Stomach (tissue), 9 donors: ENCODE data around the gene OSMR. TPM values are rescaled to one million over a fixed set of nuclear protein-coding genes. Genes with fewer than 3 reads are reported as not detected.

Source experiments
- DNase-seq, 2 donors: peaks; one replicate each; pipeline versions ENCODE4 v3.0.0 to v3.0.0-alpha.2; 2013 to 2019
- H3K27ac ChIP-seq, 5 donors: fragments of 200-600 bp in 4 of 5; sonication (generic) in 4 of 5; one replicate each; pipeline ENCODE4 v1.5.1; 2013 to 2019; ENCODE audit warnings: mild to moderate bottlenecking in 1 of 5, moderate library complexity in 1 of 5
- H3K27me3 ChIP-seq, 3 donors: fragments of 200-600 bp; sonication (generic); one replicate each; pipeline ENCODE4 v1.5.1; 2017 to 2019; ENCODE audit warnings: mixed run types in 1 of 3
- H3K36me3 ChIP-seq, 4 donors: fragments of 200-600 bp; sonication (generic); 1 replicate in 3 of 4; 2 replicates in 1 of 4; pipeline ENCODE4 v1.5.1; 2016 to 2019
- H3K4me1 ChIP-seq, 4 donors: fragments of 200-600 bp; sonication (generic); one replicate each; pipeline ENCODE4 v1.5.1; 2016 to 2019
- H3K4me3 ChIP-seq, 4 donors: fragments of 200-600 bp; sonication (generic) in 3 of 4; one replicate each; pipeline ENCODE4 v1.5.1; 2016 to 2019; ENCODE audit warnings: mild to moderate bottlenecking in 1 of 4
- H3K9me3 ChIP-seq, 4 donors: fragments of 200-600 bp; sonication (generic); one replicate each; pipeline ENCODE4 v1.5.1; 2016 to 2019
- EP300 ChIP-seq: sonication (generic); formaldehyde crosslinking; IDR thresholded peaks from one replicate; pipeline ENCODE4 v1.6.1; 2017; ENCODE audit warnings: antibody characterized with exemption
- POLR2A ChIP-seq, 4 donors: fragments of 450-650 bp; IDR thresholded peaks; one replicate each; pipeline ENCODE4 v1.6.1; 2016; ENCODE audit warnings: antibody characterized with exemption in 4 of 4, control low read depth in 2 of 4, mild to moderate bottlenecking in 1 of 4, moderate library complexity in 1 of 4
- POLR2AphosphoS5 ChIP-seq, 3 donors: sonication (generic); formaldehyde crosslinking; IDR thresholded peaks; one replicate each; pipeline ENCODE4 v1.6.1; 2016; ENCODE audit warnings: antibody characterized with exemption in 3 of 3
- WGBS, 5 donors: extraction: QIAGEN DNeasy Blood & Tissue Kit in 3 of 5; methylation state at CpG; one replicate each; pipeline versions ENCODE4 v1.1.5 to v1.1.7; 2013 to 2018; 5-methylcytosine and 5-hydroxymethylcytosine counted together
- intact Hi-C: fragments of 100-400 bp; cut with DNase I; formaldehyde crosslinking; loops from one replicate; pipeline ENCODE4 v1.15.1; 2023; ENCODE audit warnings: low total_unique reads
- polyA plus RNA-seq, 3 donors: library from polyadenylated mRNA; stranded (reverse); fragments of 200-250 nt; gene quantifications; one replicate each; pipeline ENCODE4 v1.2.3, GENCODE V29; 2013
- total RNA-seq, 5 donors: library from RNA; depleted of rRNA; stranded (reverse); fragments of >200 nt; gene quantifications; one replicate each; pipeline versions ENCODE4 v1.1.0 to v1.2.3, GENCODE V29; 2014 to 2016
- TF ChIP-seq, protein P1 (sequence below), 7 experiments: fragments of 450-650 bp in 4 of 7; fragments of 200-600 bp in 3 of 7; sonication (generic) in 3 of 7; IDR thresholded peaks; one replicate each; pipeline ENCODE4 v1.5.1; 2016 to 2019; ENCODE audit warnings: antibody characterized with exemption in 7 of 7, control low read depth in 2 of 7, mild to moderate bottlenecking in 1 of 7
- donor health status: healthy with polysubstance abuse.
- donor health status: Bipolar disorder and iron deficiency.
- donor health status: healthy.

Gene OSMR
- total and polyA plus RNA-seq, 8 donors: 2.7 to 50.3 (median 11.9) TPM

DNA sequence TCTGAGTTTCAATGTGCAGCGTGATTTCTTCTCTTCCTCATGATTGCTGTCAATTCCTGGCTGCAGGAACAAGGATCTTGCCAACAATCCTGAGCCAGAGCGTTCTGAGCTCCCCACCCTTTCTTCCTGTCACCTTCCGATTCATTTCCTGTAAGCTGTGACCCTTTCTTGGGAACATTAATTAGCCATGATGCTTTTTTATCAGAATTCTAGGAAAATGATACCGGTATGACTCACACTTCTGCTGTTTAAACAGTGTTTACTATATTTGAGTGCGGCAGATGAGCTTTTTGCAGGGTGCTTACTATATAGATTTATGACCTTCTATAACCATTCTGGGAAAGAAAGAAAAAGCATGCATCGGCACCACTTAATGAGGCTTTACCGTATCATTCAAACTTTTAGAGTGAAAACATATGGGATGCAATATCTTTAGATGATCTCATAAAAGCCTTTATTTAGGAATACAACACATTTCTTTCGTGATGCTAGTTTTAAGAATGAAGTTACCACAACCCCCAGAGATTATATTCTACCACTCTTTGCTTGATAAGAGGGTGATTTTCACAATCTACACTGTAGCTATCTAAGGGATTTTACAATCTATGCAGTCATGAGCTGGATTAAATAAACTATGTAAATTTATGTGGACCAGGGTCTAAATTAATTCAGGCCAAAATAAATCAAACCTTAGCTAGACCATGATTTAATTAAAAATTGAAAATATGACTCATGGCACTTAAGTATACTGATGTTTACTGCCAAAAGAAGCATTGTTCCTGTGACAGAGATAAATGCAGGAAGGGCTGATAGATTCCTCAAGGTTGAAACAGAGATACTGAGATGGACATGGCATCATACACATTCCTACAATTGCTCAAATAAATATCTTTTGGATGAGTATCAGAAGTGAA lies 38.0 kb upstream of the OSMR start:
- no peak for TF ChIP-seq POLR2AphosphoS5 (IDR thresholded peaks at IDR 0.05)
- TF ChIP-seq, protein P1, sequence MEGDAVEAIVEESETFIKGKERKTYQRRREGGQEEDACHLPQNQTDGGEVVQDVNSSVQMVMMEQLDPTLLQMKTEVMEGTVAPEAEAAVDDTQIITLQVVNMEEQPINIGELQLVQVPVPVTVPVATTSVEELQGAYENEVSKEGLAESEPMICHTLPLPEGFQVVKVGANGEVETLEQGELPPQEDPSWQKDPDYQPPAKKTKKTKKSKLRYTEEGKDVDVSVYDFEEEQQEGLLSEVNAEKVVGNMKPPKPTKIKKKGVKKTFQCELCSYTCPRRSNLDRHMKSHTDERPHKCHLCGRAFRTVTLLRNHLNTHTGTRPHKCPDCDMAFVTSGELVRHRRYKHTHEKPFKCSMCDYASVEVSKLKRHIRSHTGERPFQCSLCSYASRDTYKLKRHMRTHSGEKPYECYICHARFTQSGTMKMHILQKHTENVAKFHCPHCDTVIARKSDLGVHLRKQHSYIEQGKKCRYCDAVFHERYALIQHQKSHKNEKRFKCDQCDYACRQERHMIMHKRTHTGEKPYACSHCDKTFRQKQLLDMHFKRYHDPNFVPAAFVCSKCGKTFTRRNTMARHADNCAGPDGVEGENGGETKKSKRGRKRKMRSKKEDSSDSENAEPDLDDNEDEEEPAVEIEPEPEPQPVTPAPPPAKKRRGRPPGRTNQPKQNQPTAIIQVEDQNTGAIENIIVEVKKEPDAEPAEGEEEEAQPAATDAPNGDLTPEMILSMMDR (IDR thresholded peaks at IDR 0.05): no peak
- no peak for TF ChIP-seq EP300
- TF ChIP-seq POLR2A (IDR thresholded peaks at IDR 0.05): no peak
- 37 to 46% (median 43%) methylated on average over 8 of the region's 8 CpGs for WGBS, 5 donors
- H3K27ac ChIP-seq: peak overlapping the region in 1 of 5 donors; percentile 27
- intact Hi-C loops: loop anchor here (10.0 kb wide), 1 partner anchor 363 kb away; no protein-coding TSS in a partner anchor
- H3K4me1 ChIP-seq: peaks cover 0 to 28% (median 12%) of the 10 kb centered on the region in 4 donors
- no peaks in the 10 kb centered on the region for H3K36me3 ChIP-seq
- no peaks in the 10 kb centered on the region for H3K9me3 ChIP-seq
- peaks cover 0 to 4% (median 0%) of the 10 kb centered on the region in 3 donors for H3K27me3 ChIP-seq
- peak in 1 of 2 donors; percentile 55 for DNase-seq
- no peak overlapping the region for H3K4me3 ChIP-seq

DNA sequence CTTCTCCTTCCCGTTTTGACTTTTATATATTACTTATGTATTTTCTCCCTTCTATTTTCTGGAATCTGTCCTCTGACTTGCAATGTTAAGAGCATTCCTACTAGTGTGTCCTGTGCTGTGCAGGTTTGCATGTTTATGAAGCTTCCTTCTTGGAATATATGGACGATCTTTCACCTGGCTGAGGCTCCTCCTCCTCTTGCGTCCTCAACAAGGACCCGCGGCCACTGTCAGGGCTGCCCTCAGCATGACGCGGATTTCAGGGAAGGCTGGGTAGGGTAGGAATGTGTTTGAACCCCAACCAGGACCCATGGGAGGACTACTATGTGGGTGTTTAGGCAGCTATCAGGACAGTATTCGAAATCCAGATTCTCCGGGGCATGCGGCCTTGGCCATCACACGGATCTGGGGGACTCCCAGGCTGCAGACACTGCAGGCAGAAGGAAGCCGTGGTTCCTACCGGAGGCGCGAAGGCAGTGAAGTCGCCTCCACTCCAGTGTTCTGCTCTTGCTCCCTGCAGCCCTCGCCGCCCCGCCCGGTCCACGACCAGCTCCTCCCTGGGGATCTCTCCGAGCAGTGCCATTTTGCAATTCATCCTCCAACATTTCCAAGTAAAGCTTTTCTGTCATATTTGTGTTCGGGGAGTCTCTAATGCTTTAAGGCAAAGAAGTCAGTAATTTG lies 37.0 kb upstream of the OSMR start:
- Histone ChIP-seq H3K27ac (peak overlapping the region in 3 of 5 donors; percentile 9 to 71 (median 51)), H3K27me3 (peaks cover 0 to 4% (median 0%) of the 10 kb centered on the region in 3 donors), H3K36me3 (no peaks in the 10 kb centered on the region), H3K4me1 (peaks cover 0 to 28% (median 12%) of the 10 kb centered on the region in 4 donors), H3K4me3 (no peak overlapping the region), H3K9me3 (no peaks in the 10 kb centered on the region)
- peak in 1 of 2 donors; percentile 37 for DNase-seq
- TF ChIP-seq POLR2A (IDR thresholded peaks at IDR 0.05) (no peak), EP300 (no peak), POLR2AphosphoS5 (IDR thresholded peaks at IDR 0.05) (no peak)
- TF ChIP-seq, protein P1 (IDR thresholded peaks at IDR 0.05): no peak
- 80 to 92% (median 89%) methylated on average over 21 to 23 of the region's 23 CpGs for WGBS, 5 donors
- intact Hi-C loops: loop anchor here (10.0 kb wide), 1 partner anchor 364 kb away; no protein-coding TSS in a partner anchor

DNA sequence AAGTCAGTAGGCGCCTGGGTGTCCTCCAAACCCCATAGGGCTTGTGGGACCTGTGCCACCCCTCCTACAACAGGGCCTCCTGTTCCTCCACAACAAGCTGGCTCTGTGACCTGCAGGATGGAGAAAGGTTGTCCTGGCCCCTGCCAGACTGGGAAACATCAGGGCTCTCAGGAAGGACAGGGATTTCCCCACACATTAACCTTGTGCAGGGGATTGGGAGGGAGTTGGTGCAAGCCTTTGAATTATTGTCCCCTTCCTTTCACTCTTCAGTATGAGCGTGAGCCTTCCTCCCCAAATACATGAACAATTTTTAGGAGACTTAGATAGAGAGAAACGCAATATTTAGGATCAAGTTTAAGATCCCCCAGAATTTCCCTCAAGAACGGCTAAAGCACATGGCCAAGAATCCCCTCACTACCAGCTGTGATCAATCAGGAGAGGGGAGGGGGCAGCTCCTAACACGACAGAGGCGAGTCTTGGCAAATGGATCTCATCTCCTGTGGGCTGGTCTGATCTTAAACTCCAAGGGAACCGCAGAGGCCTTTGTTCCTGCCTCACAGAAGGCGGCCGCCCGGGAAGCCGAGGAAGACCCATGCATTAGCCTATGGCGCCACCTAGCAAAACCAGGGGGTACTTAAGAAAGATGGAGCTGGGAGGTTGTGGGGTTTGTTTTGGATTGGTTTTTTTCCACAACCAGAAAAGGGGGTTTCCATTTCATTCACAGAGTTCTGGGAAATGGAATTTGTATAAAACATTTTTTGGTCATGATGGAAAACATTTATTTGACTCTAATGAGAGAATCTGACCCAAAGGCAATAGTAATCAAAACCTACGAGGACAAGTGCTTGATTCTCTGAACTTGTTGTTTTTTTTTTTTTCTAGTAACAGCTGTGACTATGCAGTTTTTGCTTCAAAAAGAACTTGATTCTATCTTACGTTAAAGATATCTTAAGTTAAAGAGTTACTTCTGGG lies 36.1 kb upstream of the OSMR start:
- Histone ChIP-seq H3K4me3 (no peak overlapping the region), H3K36me3 (no peaks in the 10 kb centered on the region), H3K27me3 (peaks cover 0 to 4% (median 0%) of the 10 kb centered on the region in 3 donors), H3K9me3 (no peaks in the 10 kb centered on the region), H3K4me1 (peaks cover 0 to 28% (median 12%) of the 10 kb centered on the region in 4 donors), H3K27ac (peak overlapping the region in 3 of 5 donors; percentile 9 to 71 (median 51))
- TF ChIP-seq, protein P1 (IDR thresholded peaks at IDR 0.05): peak in 5 of 7 experiments; percentile 63 to 86 (median 80)
- TF ChIP-seq POLR2A (IDR thresholded peaks at IDR 0.05): no peak
- peak in 1 of 3 donors; percentile 38 for TF ChIP-seq POLR2AphosphoS5 (IDR thresholded peaks at IDR 0.05)
- no peak for TF ChIP-seq EP300
- DNase-seq: peak; percentile 85 to 96
- whole genome bisulfite sequencing, 5 donors: 20 to 29% (median 22%) methylated on average over 14 of the region's 14 CpGs
- intact Hi-C loops: loop anchor here (10.0 kb wide), 1 partner anchor 365 kb away; no protein-coding TSS in a partner anchor
